Mononuclear cell (primary cell): Measurements from ENCODE around the gene PSG2. TPM values are rescaled to one million over a fixed set of nuclear protein-coding genes. Genes with fewer than 3 reads are reported as not detected.
"Not testable (repeated sequence)": the region's sequence is repeated elsewhere in the genome, so short reads cannot be mapped to it uniquely, and the experiment has no call there.

Experiments
- H3K27me3 ChIP-seq: 2 replicates; pipeline ENCODE4 v1.6.0; 2011; ENCODE audit warnings: low read length, control low read depth; ENCODE audit not compliant: insufficient read depth
- H3K4me1 ChIP-seq: 2 replicates; pipeline ENCODE4 v1.5.1; 2011; ENCODE audit warnings: mild to moderate bottlenecking, low read length, control low read depth; ENCODE audit not compliant: insufficient read depth
- H3K4me3 ChIP-seq: 2 replicates; pipeline ENCODE4 v1.5.1; 2011; ENCODE audit warnings: mild to moderate bottlenecking, low read length, moderate library complexity
- H3K9me3 ChIP-seq: 2 replicates; pipeline ENCODE4 v1.5.1; 2011; ENCODE audit warnings: low read depth, mild to moderate bottlenecking, control low read depth, low read length
- total RNA-seq: library from RNA; depleted of rRNA; stranded (reverse); fragments of >200 nt; gene quantifications from one replicate; pipeline ENCODE4 v1.2.3, GENCODE V29; 2012

PSG2 gene
- total RNA-seq, 1 donor, result not detected

- not testable (repeated sequence) for H3K27me3 ChIP-seq, H3K4me3 ChIP-seq, H3K9me3 ChIP-seq, H3K4me1 ChIP-seq
Observed at GRCh38 chr19:43098416-43098815, 15.9 kb upstream of the PSG2 start.

- H3K4me1 ChIP-seq, H3K4me3 ChIP-seq, H3K9me3 ChIP-seq, H3K27me3 ChIP-seq: not testable (repeated sequence)
Observed at GRCh38 chr19:43087702-43088340, 5.3 kb upstream of the PSG2 start.

DNA sequence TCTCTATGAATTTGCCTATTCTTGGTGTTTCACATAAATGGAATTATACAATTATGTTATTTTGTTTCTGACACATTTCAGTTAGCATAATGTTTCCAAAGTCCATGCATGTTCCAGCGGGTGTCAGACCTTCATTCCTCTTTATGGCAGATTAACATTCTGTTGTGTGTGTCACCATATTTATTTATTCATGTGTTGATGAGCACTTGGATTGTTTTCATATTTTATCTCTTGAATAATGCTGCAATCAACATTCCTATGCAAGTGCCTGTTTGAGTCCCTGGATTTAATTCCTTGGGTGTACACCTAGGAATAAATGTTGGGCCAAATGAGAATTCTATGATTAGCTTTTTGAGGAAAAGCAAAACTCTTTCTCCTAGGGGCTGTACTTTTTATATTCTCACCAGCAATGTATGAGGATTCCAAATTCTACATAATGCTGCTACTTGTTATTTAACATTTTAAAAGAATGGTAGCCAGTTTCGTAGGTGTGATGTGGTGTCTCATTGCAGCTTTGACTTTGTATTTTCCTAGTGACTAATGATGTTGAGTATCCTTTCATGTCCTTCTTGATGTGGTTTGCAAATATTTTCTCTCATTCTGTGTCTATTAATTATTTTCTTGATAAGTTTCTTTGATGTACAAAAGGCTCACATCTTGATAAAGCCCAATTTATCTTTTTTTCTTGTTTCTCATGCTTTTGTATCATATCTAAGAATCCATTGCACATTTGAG lies 3.5 kb upstream of the PSG2 start:
- H3K27me3 ChIP-seq, H3K9me3 ChIP-seq, H3K4me3 ChIP-seq, H3K4me1 ChIP-seq: not testable (repeated sequence)

- H3K4me3 ChIP-seq, H3K9me3 ChIP-seq, H3K4me1 ChIP-seq, H3K27me3 ChIP-seq: not testable (repeated sequence)
Observed at GRCh38 chr19:43084196-43084832, 1.8 kb upstream of the PSG2 start.

DNA sequence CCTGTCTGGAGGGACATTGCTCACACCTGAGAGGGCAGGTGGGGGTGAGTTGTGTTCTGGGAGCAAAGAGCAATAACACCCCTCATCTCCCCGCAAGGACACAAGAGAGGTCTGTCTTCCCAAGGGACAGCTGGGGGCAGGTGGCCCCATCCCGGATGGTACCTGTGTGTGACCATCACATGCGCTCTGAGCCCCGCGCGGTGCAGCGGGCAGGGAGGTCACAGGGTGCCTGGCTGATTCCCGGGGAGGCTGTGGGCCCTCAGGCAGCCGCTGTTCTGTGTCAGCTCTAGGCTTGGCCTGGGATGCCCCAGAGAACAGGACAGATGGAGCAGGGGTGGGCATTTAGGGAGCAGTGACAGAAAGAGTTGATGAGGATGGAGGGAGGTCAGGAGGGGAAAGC lies 1.2 kb upstream of the PSG2 start:
- H3K9me3 ChIP-seq, H3K4me1 ChIP-seq, H3K27me3 ChIP-seq, H3K4me3 ChIP-seq: not testable (repeated sequence)

GRCh38 chr19:43078311-43078710 lies 4.2 kb downstream of the PSG2 start:
- no peaks in the 10 kb centered on the region for H3K9me3 ChIP-seq
- H3K4me3 ChIP-seq, result no peak overlapping the region
- no peaks in the 10 kb centered on the region for H3K27me3 ChIP-seq
- H3K4me1 ChIP-seq, result no peaks in the 10 kb centered on the region

DNA sequence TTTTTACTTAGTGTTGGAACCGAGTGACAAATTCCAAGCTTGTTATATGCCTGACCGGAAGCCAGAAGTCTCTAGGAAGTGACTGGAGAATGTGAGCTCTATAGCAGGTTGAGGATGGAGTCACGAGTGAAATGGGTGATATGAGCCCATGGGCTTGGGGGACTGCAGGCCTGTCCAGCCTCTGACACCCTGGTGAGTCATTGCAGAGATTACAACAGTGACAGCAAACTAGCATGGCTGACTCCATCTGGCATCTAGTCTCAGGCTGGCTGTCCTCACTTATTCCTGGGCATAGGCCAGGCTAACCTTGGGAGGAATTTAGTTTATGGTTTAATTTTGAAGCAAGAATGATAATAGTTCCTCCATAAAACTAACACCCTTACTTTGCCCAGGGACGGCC lies 4.6 kb downstream of the PSG2 start:
- not testable (repeated sequence) for H3K27me3 ChIP-seq, H3K4me1 ChIP-seq, H3K9me3 ChIP-seq, H3K4me3 ChIP-seq

DNA sequence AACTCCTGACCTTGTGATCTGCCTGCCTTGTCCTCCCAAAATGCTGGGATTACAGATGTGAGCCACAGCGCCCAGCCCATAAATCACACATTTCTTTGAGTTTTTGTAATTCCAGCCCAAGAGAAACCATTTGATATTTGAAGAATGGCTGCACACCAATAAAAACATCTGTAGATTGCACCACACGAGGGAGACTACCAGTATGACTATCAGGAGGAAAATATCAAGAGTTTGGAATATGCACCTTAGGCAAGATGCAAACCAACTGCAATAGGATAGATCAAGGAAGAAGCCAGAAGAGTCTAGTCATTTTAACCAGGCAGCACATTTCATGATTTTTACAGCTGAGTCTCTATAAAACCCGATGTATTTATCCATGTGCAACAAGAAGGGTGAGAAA lies 20.1 kb downstream of the PSG2 start:
- H3K4me3 ChIP-seq, H3K27me3 ChIP-seq, H3K4me1 ChIP-seq, H3K9me3 ChIP-seq: not testable (repeated sequence)

DNA sequence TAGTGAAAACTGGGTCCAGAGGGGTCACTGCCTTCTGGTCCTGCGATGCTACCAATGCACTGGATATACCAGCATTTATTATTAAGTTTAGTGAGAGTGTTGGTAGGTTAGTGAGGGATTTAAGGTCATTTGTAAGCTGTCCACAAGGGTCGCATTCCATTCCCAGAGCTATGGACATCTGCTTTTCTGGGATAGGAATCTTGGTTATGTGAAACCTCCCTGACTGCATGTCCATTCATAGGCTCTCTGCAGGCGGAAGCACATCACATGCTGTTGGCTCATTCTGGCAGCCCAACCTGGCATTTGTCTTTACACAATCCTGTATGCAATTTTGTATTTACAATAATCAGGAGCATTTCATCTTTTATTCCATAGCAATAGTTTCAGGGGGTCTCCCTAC lies 21.2 kb downstream of the PSG2 start:
- H3K27me3 ChIP-seq, H3K9me3 ChIP-seq, H3K4me3 ChIP-seq, H3K4me1 ChIP-seq: not testable (repeated sequence)

- not testable (repeated sequence) for H3K9me3 ChIP-seq, H3K4me1 ChIP-seq, H3K4me3 ChIP-seq, H3K27me3 ChIP-seq
Observed at GRCh38 chr19:43060254-43060653, 22.2 kb downstream of the PSG2 start.

- H3K27me3 ChIP-seq, H3K4me3 ChIP-seq, H3K4me1 ChIP-seq, H3K9me3 ChIP-seq: not testable (repeated sequence)
Observed at GRCh38 chr19:43059482-43059881, 23.0 kb downstream of the PSG2 start.

- not testable (repeated sequence) for H3K4me3 ChIP-seq, H3K27me3 ChIP-seq
Observed at GRCh38 chr19:43058440-43058839, 24.1 kb downstream of the PSG2 start.

DNA sequence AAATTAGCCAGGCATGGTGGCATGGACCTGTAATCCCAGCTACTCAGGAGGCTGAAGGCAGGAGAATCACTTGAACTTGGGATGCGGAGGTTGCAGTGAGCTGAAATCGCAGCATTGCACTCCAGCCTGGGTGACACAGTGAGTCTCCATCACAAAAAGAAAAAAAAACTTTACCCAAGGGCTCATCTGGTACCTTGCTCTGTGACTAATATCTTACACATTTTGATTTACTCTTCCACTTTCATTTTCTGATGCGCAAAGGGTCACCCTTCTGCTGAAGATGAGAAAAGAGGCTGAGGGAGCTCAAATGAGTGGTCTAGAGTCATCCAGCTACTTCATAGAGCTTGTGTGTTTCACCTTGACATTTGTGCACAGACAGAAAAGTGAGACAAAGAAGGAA lies 34.5 kb downstream of the PSG2 start:
- not testable (repeated sequence) for H3K4me1 ChIP-seq, H3K4me3 ChIP-seq, H3K27me3 ChIP-seq, H3K9me3 ChIP-seq

More at GRCh38 chr19:43058440-43058839, 24.1 kb downstream of the PSG2 start:
- H3K4me1 ChIP-seq, H3K9me3 ChIP-seq: not testable (repeated sequence)

DNA sequence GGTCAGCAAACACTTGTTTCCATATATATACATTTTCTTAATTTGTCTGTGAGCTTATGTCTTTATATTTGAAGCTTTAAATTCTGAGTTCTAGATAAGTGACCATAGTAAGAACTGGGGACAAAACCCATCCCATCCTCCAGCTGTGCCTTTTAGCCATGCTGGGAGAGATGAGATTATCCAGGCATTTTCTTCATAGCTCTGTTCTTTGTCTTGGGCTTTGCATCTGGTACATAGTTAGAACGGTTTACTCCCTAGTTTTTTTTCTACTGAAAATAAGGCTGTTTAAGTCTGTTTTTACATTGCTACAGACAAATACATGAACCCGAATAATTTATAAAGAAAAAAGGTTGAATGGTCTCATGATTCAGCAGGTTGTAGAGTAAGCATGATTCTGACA lies 35.9 kb downstream of the PSG2 start:
- H3K27me3 ChIP-seq, H3K9me3 ChIP-seq, H3K4me3 ChIP-seq, H3K4me1 ChIP-seq: not testable (repeated sequence)

- H3K4me1 ChIP-seq, H3K4me3 ChIP-seq, H3K27me3 ChIP-seq: not testable (repeated sequence)
Observed at GRCh38 chr19:43043492-43044180, 38.9 kb downstream of the PSG2 start.

More at GRCh38 chr19:43043492-43044180, 38.9 kb downstream of the PSG2 start:
- not testable (repeated sequence) for H3K9me3 ChIP-seq
